Breast epithelium (tissue), 3 donors: ENCODE results near the gene ATAD1.

Experiments used
- POLR2A ChIP-seq: fragments of 450-650 bp; IDR thresholded peaks from one replicate; pipeline ENCODE4 v1.6.1; 2016; ENCODE audit warnings: antibody characterized with exemption, mild to moderate bottlenecking, moderate library complexity
- TF ChIP-seq, protein P1 (sequence below), 3 donors: fragments of 450-650 bp; IDR thresholded peaks; one replicate each; pipeline ENCODE4 v1.5.1; 2016 to 2017; ENCODE audit warnings: antibody characterized with exemption in 3 of 3, mild to moderate bottlenecking in 3 of 3, moderate library complexity in 3 of 3

DNA sequence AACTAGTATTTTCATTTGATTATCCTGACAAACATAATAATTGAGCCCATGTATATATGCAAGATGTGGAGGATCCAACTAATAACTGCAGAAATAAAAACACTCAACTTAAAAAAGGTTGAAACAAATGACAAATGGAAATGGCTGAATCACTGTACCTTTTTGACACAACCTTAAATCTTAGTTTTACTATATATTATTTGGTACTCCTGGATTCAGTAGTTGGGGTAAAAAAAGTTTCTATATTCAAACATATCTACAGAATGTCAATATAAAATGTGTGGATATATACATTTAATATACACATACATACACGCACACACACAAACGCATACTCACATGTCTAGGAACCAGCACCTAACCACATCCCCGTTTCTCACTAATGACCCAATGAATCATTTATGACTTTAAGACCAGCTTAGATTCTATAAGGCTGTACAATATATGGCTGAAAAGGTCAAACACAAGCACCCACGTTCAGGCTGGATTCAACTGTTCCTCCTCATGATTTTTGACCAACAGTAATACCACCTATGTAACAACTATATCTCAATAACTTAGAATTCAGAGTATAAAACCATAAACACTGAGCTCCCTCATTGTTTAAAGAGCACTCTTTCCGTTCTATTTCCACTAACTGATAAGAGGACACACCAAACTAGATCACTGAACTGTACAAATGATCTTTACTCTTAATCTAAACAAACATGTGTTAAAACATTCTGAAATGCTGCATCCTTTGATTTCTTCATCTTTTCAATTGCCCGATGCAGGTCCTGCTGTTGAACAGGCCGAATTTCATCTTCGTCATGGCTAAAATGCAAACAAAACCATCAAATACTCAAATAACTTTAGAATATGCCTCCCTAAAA is 63.8 kb downstream of the ATAD1 start:
- TF ChIP-seq, protein P1, sequence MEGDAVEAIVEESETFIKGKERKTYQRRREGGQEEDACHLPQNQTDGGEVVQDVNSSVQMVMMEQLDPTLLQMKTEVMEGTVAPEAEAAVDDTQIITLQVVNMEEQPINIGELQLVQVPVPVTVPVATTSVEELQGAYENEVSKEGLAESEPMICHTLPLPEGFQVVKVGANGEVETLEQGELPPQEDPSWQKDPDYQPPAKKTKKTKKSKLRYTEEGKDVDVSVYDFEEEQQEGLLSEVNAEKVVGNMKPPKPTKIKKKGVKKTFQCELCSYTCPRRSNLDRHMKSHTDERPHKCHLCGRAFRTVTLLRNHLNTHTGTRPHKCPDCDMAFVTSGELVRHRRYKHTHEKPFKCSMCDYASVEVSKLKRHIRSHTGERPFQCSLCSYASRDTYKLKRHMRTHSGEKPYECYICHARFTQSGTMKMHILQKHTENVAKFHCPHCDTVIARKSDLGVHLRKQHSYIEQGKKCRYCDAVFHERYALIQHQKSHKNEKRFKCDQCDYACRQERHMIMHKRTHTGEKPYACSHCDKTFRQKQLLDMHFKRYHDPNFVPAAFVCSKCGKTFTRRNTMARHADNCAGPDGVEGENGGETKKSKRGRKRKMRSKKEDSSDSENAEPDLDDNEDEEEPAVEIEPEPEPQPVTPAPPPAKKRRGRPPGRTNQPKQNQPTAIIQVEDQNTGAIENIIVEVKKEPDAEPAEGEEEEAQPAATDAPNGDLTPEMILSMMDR (IDR thresholded peaks at IDR 0.05), result no peak
- no peak for TF ChIP-seq POLR2A
